K562 (cell line): Measurements from ENCODE around the gene NR1H3. TPM values are rescaled to one million over a fixed set of nuclear protein-coding genes. Genes with fewer than 3 reads are reported as not detected.

Experiments
- ATAC-seq: fragments of 200-7000 bp; cut with Tn5 transposase; 3 replicates; pipeline ENCODE4 v1.9.1; 2020; ENCODE audit warnings: moderate library complexity
- BruUV-seq: library from RNA; stranded (reverse); fragments of 400-500 nt; replicated peaks from 2 replicates; lab custom pipeline; 2021; lab: Mats Ljungman, UMichigan
- CTCF ChIA-PET: fragments of 300-600 bp; formaldehyde crosslinking; extraction: SDS; loops from one replicate; lab custom pipeline; 2021; ENCODE audit warnings: low intra/inter-chr PET ratio; lab: Yijun Ruan, JAX
- POLR2A ChIA-PET: fragments of 300-600, 350-650 bp; sonication (Branson Sonifier 250); formaldehyde crosslinking; extraction: SDS; loops from one replicate; lab custom pipeline; 2021; ENCODE audit warnings: antibody characterized with exemption, inconsistent platforms; lab: Yijun Ruan, JAX
- DNase-seq, 4 experiments: peaks; one replicate each; pipeline versions ENCODE4 v3.0.0 to v3.0.0-alpha.2; 2011 to 2018; ENCODE audit warnings: low spot score in 3 of 4, mixed read lengths in 3 of 4; ENCODE audit errors: extremely low read depth in 1 of 4
- FAIRE-seq: peaks from 2 replicates; lab custom pipeline; 2011; peaks lifted over from hg19 to GRCh38; lab: Jason Lieb, UNC
- H2AFZ ChIP-seq: 2 replicates; pipeline ENCODE4 v1.6.0; 2011; ENCODE audit warnings: low read depth, low read length, control low read depth, inconsistent platforms
- H3K27ac ChIP-seq: fragments of 200-600 bp; 3 replicates; pipeline ENCODE4 v1.8.0; 2011; ENCODE audit warnings: low read depth, mild to moderate bottlenecking, control low read depth, inconsistent platforms, low read length, moderate library complexity, mixed read lengths; ENCODE audit errors: extremely low read depth
- H3K27me3 ChIP-seq, 2 experiments: fragments of 300-600 bp in 1 of 2; 2 replicates in 1 of 2; 3 replicates in 1 of 2; pipeline versions ENCODE4 v1.6.0 to v1.8.0; 2011; ENCODE audit warnings: inconsistent platforms in 2 of 2, low read length in 2 of 2, mild to moderate bottlenecking in 1 of 2, mixed read lengths in 1 of 2, moderate library complexity in 1 of 2; ENCODE audit not compliant: control insufficient read depth in 2 of 2, insufficient read depth in 2 of 2
- H3K36me3 ChIP-seq: fragments of 300-600 bp; 3 replicates; pipeline ENCODE4 v1.8.0; 2011; ENCODE audit warnings: mild to moderate bottlenecking, low read length, inconsistent platforms; ENCODE audit not compliant: control insufficient read depth, insufficient read depth
- H3K4me1 ChIP-seq, 2 experiments: fragments of 200-600 bp in 1 of 2; replicated peaks in 1 of 2; 2 replicates in 1 of 2; 3 replicates in 1 of 2; pipeline versions ENCODE4 v1.5.1 to v1.8.0; 2011; ENCODE audit warnings: inconsistent platforms in 2 of 2, low read length in 2 of 2, mild to moderate bottlenecking in 1 of 2, mixed read lengths in 1 of 2, moderate library complexity in 1 of 2; ENCODE audit not compliant: control insufficient read depth in 2 of 2, insufficient read depth in 2 of 2
- H3K4me2 ChIP-seq: 2 replicates; pipeline ENCODE4 v1.6.1; 2011; ENCODE audit warnings: low read length, control low read depth, inconsistent platforms, mixed read lengths; ENCODE audit not compliant: insufficient read depth
- H3K4me3 ChIP-seq: fragments of 200-600 bp; sonication (generic), shearing (Covaris generic); 2 replicates; pipeline ENCODE4 v1.5.1; 2016; ENCODE audit warnings: control low read depth, inconsistent platforms
- H3K79me2 ChIP-seq: fragments of 200-600 bp; 3 replicates; pipeline ENCODE4 v1.8.0; 2011; ENCODE audit warnings: low read length, inconsistent platforms; ENCODE audit not compliant: control insufficient read depth, insufficient read depth
- H3K9ac ChIP-seq, 2 experiments: 2 replicates each; pipeline versions ENCODE4 v1.6.0 to v1.6.1; 2011; ENCODE audit warnings: low read depth in 2 of 2, low read length in 2 of 2, control low read depth in 1 of 2, inconsistent platforms in 1 of 2, mild to moderate bottlenecking in 1 of 2, mixed read lengths in 1 of 2; ENCODE audit not compliant: insufficient read depth in 1 of 2
- H3K9me1 ChIP-seq: one replicate; pipeline ENCODE4 v1.6.0; 2011; ENCODE audit warnings: inconsistent platforms, mild to moderate bottlenecking, low read length, moderate library complexity; ENCODE audit not compliant: control insufficient read depth, insufficient read depth
- H3K9me3 ChIP-seq: replicated peaks from 2 replicates; pipeline ENCODE4 v1.5.1; 2011; ENCODE audit warnings: low read depth, low read length, inconsistent platforms; ENCODE audit not compliant: control insufficient read depth, insufficient read depth
- H4K20me1 ChIP-seq: replicated peaks from 2 replicates; pipeline ENCODE4 v1.6.1; 2011; ENCODE audit warnings: low read length, inconsistent platforms, mixed read lengths; ENCODE audit not compliant: control insufficient read depth, insufficient read depth
- BCL6 ChIP-seq: fragments of 250-450 bp; sonication (Bioruptor Pico); IDR thresholded peaks from 2 replicates; pipeline ENCODE4 v1.4.0; 2020
- CTCFL ChIP-seq: IDR thresholded peaks from 2 replicates; pipeline ENCODE4 v1.6.1; 2011; ENCODE audit warnings: borderline replicate concordance, low read depth, mild to moderate bottlenecking, moderate library complexity, low read length; ENCODE audit not compliant: insufficient read depth, poor library complexity, severe bottlenecking
- NCOA1 ChIP-seq: fragments of 450-650 bp; IDR thresholded peaks from 2 replicates; pipeline ENCODE4 v1.6.1; 2016; ENCODE audit warnings: low read depth
- NCOA4 ChIP-seq: fragments of 450-650 bp; IDR thresholded peaks from 2 replicates; pipeline ENCODE4 v1.6.1; 2018; ENCODE audit warnings: mild to moderate bottlenecking; ENCODE audit not compliant: partially characterized antibody
- RNF2 ChIP-seq: sonication (generic); IDR thresholded peaks from 2 replicates; pipeline ENCODE4 v1.6.1; 2016
- SFPQ ChIP-seq: fragments of 200-400 bp; formaldehyde crosslinking; IDR thresholded peaks from 2 replicates; pipeline ENCODE4 v1.6.1; 2017; ENCODE audit warnings: mild to moderate bottlenecking, low read depth, low read length, moderate library complexity
- SIN3A ChIP-seq, 2 experiments: fragments of 150-350 bp in 1 of 2; IDR thresholded peaks; 2 replicates each; pipeline ENCODE4 v1.6.1; 2011 to 2016; ENCODE audit warnings: borderline replicate concordance in 2 of 2, low read depth in 2 of 2, low read length in 2 of 2, mild to moderate bottlenecking in 2 of 2, moderate library complexity in 2 of 2; ENCODE audit not compliant: control insufficient read depth in 1 of 2
- TBP ChIP-seq: optimal IDR thresholded peaks from 2 replicates; pipeline ENCODE3; 2011; ENCODE audit warnings: low read depth, low read length, improper control_type of control experiment
- ZNF609 ChIP-seq: sonication (generic); formaldehyde crosslinking; IDR thresholded peaks from 2 replicates; pipeline ENCODE4 v1.8.1; 2023; ENCODE audit warnings: missing genetic modification reagents, mild to moderate bottlenecking, borderline replicate concordance
- WGBS: fragments of 100-300 bp; shearing (Covaris generic); methylation state at CpG from one replicate; pipeline ENCODE4 v1.1.6; 2016; ENCODE audit warnings: low coverage, mixed read lengths; ENCODE audit not compliant: insufficient coverage; ENCODE audit errors: missing lambda C conversion rate; 5-methylcytosine and 5-hydroxymethylcytosine counted together
- in situ Hi-C: fragments of 300-500 bp; cut with MboI; formaldehyde crosslinking; loops from 4 replicates; pipeline ENCODE4 v1.15.0; 2018; ENCODE audit warnings: inconsistent platforms, mixed read lengths
- intact Hi-C: fragments of 100-400 bp; cut with micrococcal nuclease; formaldehyde crosslinking; loops from 2 replicates; pipeline ENCODE4 v1.14.2; 2022
- polyA plus RNA-seq, 8 experiments: library from polyadenylated mRNA; depleted of rRNA in 4 of 8; stranded (reverse) in 5 of 8; unstranded in 3 of 8; fragments of >200 nt; fragmentation: Nextera tagmentation in 2 of 8; fragmentation: Illumina TruSeq in 1 of 8; extraction: Ambion mirVana in 2 of 8; extraction: Trizol in 1 of 8; gene quantifications; 2 replicates each; pipeline versions ENCODE4 v1.2.1 to v1.2.3, GENCODE V29; 2011 to 2014; ENCODE audit warnings: inconsistent platforms in 1 of 8, missing spikeins in 1 of 8
- total RNA-seq, 7 experiments: library from RNA; depleted of rRNA in 6 of 7; stranded (reverse); fragments of >200 nt in 6 of 7; fragmentation: Illumina TruSeq in 2 of 7; extraction: Trizol in 2 of 7; gene quantifications; 2 replicates each; pipeline versions ENCODE4 v1.2.1 to v1.2.3, GENCODE V29; 2011 to 2021; ENCODE audit warnings: low replicate concordance in 1 of 7

NR1H3 gene
- total and polyA plus RNA-seq, 9 of the 15 experiments (the other 6 are each of a cell fraction or from before 2014, with no cell fraction given): 8.2 to 26.0 (median 11.9) TPM

- TF ChIP-seq CTCFL: peak; percentile 3
- TF ChIP-seq BCL6 (CRISPR knock-in tag): no peak
Observed at GRCh38 chr11:47259232-47259977, 1.6 kb downstream of the NR1H3 start (continued).

GRCh38 chr11:47260366-47260765 is 2.6 kb downstream of the NR1H3 start:
- FAIRE-seq: no peak
- intact Hi-C loops: no loop called here
- CTCF ChIA-PET: interaction anchor here (3.6 kb wide), 1 partner anchor 94 kb away, joined by 46 read pairs; no protein-coding TSS in a partner anchor
- no peak overlapping the region for H3K4me2 ChIP-seq
- H3K4me1 ChIP-seq: peaks cover 45 to 46% of the 10 kb centered on the region in 2 experiments
- no peak overlapping the region for H2AFZ ChIP-seq
- in situ Hi-C loops: no loop called here
- H3K9me3 ChIP-seq: no peaks in the 10 kb centered on the region
- TF ChIP-seq NCOA1 (no peak), SIN3A (IDR thresholded peaks at IDR 0.05; ENCODE audit: borderline replicate concordance in 2 of 2, control insufficient read depth in 1 of 2, low read depth in 2 of 2, low read length in 2 of 2) (no peak), TBP (no peak), NCOA4 (no peak), RNF2 (no peak), ZNF609 (CRISPR knock-in tag) (no peak), SFPQ (no peak)
- no peak overlapping the region for H3K27ac ChIP-seq
- no peak overlapping the region for H3K4me3 ChIP-seq
- H3K36me3 ChIP-seq: no peaks in the 10 kb centered on the region
- H3K27me3 ChIP-seq: no peaks in the 10 kb centered on the region
- DNase-seq: no peak
- 85% methylated on average over 15 of the region's 19 CpGs for WGBS
- no peak for ATAC-seq
- no peaks in the 10 kb centered on the region for H3K9me1 ChIP-seq
- no peaks in the 10 kb centered on the region for H3K79me2 ChIP-seq
- POLR2A ChIA-PET: interaction anchor here (1.9 to 3.9 kb wide), 2 partner anchors 11 kb away, joined by 11 to 31 read pairs; partner anchors contain the start of gene ACP2
- H4K20me1 ChIP-seq: no peaks in the 10 kb centered on the region
- no peak overlapping the region for H3K9ac ChIP-seq
- BruUV-seq: no TSS peak
